Pancreas (tissue), 10 donors: ENCODE results near the gene FKBP5. TPM values are rescaled to one million over a fixed set of nuclear protein-coding genes. Genes with fewer than 3 reads are reported as not detected.
A peak's percentile ranks its signal among the peaks of the same experiment; 100 is the strongest.

Source experiments
- ATAC-seq, 4 donors: fragments of 200-7000 bp; cut with Tn5 transposase; one replicate each; pipeline versions ENCODE4 v1.8.0 to v1.9.1; 2020; ENCODE audit warnings: mild to moderate bottlenecking in 4 of 4, moderate library complexity in 4 of 4
- DNase-seq, 6 donors: peaks; one replicate each; pipeline ENCODE4 v3.0.0-alpha.2; 2020
- FAIRE-seq: peaks from 2 replicates; lab custom pipeline; 2012; peaks lifted over from hg19 to GRCh38; lab: Jason Lieb, UNC
- H3K27ac ChIP-seq, 4 donors: fragments of 200-600 bp; sonication (generic); 1 replicate in 3 of 4; 2 replicates in 1 of 4; pipeline versions ENCODE4 v1.5.0 to v1.8.0; 2020
- H3K27me3 ChIP-seq, 4 donors: fragments of 200-600 bp; one replicate each; pipeline ENCODE4 v1.8.0; 2021
- H3K36me3 ChIP-seq, 3 donors: fragments of 200-600 bp; sonication (generic) in 1 of 3; one replicate each; pipeline versions ENCODE4 v1.5.0 to v1.8.0; 2020 to 2021
- H3K4me1 ChIP-seq, 3 donors: fragments of 200-600 bp; one replicate each; pipeline ENCODE4 v1.8.0; 2021
- H3K4me3 ChIP-seq, 4 donors: fragments of 200-600 bp; sonication (generic) in 2 of 4; one replicate each; pipeline versions ENCODE4 v1.5.0 to v1.8.0; 2020 to 2021
- H3K9me3 ChIP-seq, 4 donors: fragments of 200-600 bp; one replicate each; pipeline ENCODE4 v1.8.0; 2021
- WGBS, 2 donors: extraction: QIAGEN DNeasy Blood & Tissue Kit; methylation state at CpG; one replicate each; pipeline ENCODE4 v1.1.7; 2013; 5-methylcytosine and 5-hydroxymethylcytosine counted together
- intact Hi-C, 3 donors: fragments of 100-400 bp; cut with DNase I; formaldehyde crosslinking; loops; one replicate each; pipeline versions ENCODE4 v1.11.1 to v1.14.2; 2022
- polyA plus RNA-seq, 2 donors: library from polyadenylated mRNA; stranded (reverse); fragments of 200-250 nt; gene quantifications; one replicate each; pipeline ENCODE4 v1.2.3, GENCODE V29; 2013
- total RNA-seq, 6 donors: library from RNA; stranded (reverse); fragmentation: NEBNext Ultra II Directional in 4 of 6; extraction: Animal tissue kit (Norgen Biotek cat#: 25700) in 4 of 6; gene quantifications; one replicate each; pipeline versions ENCODE4 v1.2.1 to v1.2.4, GENCODE V29; 2021 to 2023
- TF ChIP-seq, protein P1 (sequence below), 4 donors: fragments of 200-600 bp; sonication (generic) in 3 of 4; IDR thresholded peaks; one replicate each; pipeline versions ENCODE4 v1.5.0 to v1.8.0; 2021; ENCODE audit warnings: antibody characterized with exemption in 4 of 4
- donor health status: healthy with polysubstance abuse.
- donor health status: DM: no; HTN: no; CAD: no; lungs with moderate emphysema.
- donor health status: DM: no; HTN: no; CAD: no.
- donor health status: control.
- donor health status: control.
- donor health status: Bipolar disorder and iron deficiency.
- donor health status: DM: yes; HTN: yes; CAD: no.
- donor health status: DM: no; HTN: no; CAD: no.
- donor health status: DM: no; HTN: no; CAD: no.
- donor health status: DM: yes; HTN: yes; CAD: no.

The FKBP5 gene
- total and polyA plus RNA-seq, 8 donors, result 13.0 to 78.4 (median 50.3) TPM

DNA sequence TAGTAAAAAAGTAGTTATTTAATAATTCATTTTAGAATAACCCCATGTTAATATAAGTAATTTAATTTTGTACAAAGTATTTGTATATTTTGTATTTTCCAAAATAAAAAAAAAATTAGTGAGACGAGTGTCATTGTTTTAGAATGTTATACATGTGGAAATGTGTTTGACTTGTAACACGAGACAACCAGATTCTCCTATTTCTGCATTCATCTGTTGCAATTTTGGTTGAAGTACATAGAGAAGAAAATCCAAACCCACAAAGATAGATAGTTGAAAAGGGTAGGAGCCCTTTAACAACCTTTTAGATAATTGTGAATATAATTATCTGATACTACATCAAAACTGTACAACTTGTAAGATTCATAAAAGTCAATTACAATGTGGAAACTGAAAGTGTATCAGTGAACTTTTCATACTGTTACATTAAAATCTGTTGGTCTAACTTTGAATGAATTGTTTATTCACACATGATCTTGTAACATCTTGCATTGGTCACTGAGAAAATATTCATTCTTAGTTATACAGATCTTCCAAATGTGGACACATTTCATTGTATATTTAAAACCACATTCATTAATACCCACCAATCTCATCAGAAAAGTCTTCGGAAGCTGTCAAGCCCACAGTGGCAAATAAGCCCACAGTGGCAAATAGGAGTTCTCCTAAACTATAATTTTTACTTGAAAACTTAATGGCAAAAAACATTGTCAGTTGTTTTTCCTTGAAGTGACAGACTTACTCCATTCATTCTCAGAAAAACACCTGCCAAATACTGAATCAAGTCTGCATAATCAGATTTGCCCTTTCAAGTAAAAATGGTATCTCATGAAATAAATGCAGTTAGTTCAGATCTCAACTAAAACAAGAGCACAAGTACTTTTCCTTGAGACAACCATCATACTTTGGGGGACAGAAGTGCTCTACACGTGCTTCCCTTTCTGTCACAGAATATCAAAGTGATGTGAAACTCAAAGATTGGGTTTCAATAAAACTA lies 52.8 kb downstream of the FKBP5 start:
- TF ChIP-seq, protein P1, sequence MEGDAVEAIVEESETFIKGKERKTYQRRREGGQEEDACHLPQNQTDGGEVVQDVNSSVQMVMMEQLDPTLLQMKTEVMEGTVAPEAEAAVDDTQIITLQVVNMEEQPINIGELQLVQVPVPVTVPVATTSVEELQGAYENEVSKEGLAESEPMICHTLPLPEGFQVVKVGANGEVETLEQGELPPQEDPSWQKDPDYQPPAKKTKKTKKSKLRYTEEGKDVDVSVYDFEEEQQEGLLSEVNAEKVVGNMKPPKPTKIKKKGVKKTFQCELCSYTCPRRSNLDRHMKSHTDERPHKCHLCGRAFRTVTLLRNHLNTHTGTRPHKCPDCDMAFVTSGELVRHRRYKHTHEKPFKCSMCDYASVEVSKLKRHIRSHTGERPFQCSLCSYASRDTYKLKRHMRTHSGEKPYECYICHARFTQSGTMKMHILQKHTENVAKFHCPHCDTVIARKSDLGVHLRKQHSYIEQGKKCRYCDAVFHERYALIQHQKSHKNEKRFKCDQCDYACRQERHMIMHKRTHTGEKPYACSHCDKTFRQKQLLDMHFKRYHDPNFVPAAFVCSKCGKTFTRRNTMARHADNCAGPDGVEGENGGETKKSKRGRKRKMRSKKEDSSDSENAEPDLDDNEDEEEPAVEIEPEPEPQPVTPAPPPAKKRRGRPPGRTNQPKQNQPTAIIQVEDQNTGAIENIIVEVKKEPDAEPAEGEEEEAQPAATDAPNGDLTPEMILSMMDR (IDR thresholded peaks at IDR 0.05), result no peak
- WGBS, 2 donors, result 73 to 83% methylated on average over 4 of the region's 4 CpGs
- Histone ChIP-seq H3K36me3 (peaks cover 0 to 18% (median 13%) of the 10 kb centered on the region in 3 donors), H3K27ac (peak overlapping the region in 1 of 4 donors; percentile 66), H3K27me3 (no peaks in the 10 kb centered on the region), H3K9me3 (no peaks in the 10 kb centered on the region), H3K4me1 (peaks cover 17 to 44% (median 23%) of the 10 kb centered on the region in 3 donors), H3K4me3 (no peak overlapping the region)
- DNase-seq, result no peak
- intact Hi-C loops, result no loop called here
- no peak for FAIRE-seq
- ATAC-seq, result no peak

DNA sequence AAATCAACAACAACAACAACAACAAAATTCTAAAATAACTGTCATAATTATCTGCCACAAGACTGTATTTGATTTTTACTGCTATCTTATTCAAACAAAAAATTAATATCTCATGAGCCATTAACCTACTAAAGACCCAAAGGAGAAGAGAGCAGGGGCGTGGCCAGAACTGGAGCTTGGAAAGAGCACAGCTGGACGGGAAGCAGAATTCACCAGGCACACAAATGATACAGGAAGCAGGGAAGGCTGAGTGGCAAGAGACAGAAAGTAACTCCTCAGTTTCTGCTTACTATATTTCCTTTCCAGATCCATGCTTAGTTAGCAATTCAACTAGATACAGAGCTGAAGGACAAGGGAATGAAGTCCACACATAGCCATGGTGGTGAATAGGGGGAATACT lies 54.4 kb downstream of the FKBP5 start:
- H3K36me3 ChIP-seq, result peaks cover 0 to 10% (median 6%) of the 10 kb centered on the region in 3 donors
- ATAC-seq, result peak; percentile 72 to 84 (median 80)
- DNase-seq, result peak in 3 of 6 donors; percentile 34 to 51 (median 38)
- H3K4me3 ChIP-seq, result no peak overlapping the region
- no peaks in the 10 kb centered on the region for H3K27me3 ChIP-seq
- H3K4me1 ChIP-seq, result peaks cover 17 to 44% (median 23%) of the 10 kb centered on the region in 3 donors
- H3K27ac ChIP-seq, result peak overlapping the region in 2 of 4 donors; percentile 34 to 66
- no peak for FAIRE-seq
- 14 to 19% methylated on average over 2 of the region's 2 CpGs for WGBS, 2 donors
- TF ChIP-seq, protein P1 (IDR thresholded peaks at IDR 0.05), result no peak
- no peaks in the 10 kb centered on the region for H3K9me3 ChIP-seq
- intact Hi-C loops, result no loop called here

DNA sequence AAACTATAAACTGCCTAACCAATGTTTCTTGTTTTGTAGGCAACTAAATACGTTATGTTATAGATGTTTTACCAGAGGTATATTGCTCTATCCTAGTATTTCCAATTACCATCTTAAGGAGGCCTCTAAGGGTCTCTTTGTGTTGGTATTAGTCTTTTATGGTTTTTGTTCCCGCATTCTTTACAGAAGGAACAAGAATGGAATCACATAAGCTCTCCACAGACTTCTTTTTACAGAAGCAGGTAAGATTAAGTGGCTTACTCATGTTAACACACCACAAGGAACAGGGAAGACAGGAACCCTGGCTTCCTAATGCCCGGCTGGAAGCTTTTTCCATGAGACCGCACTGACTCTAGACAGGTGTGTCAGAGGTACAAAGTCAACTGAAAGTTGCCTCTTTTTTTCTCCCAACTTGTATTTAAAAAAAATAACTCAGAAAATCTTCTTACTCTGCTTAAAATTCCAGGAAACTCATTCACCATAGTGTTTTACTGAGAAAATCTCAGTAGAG lies 55.1 kb downstream of the FKBP5 start:
- Histone ChIP-seq H3K4me3 (no peak overlapping the region), H3K36me3 (peaks cover 0 to 10% (median 3%) of the 10 kb centered on the region in 3 donors), H3K27me3 (no peaks in the 10 kb centered on the region), H3K9me3 (no peaks in the 10 kb centered on the region), H3K27ac (peak overlapping the region in 2 of 4 donors; percentile 34 to 66), H3K4me1 (peaks cover 17 to 43% (median 23%) of the 10 kb centered on the region in 3 donors)
- ATAC-seq (peak; percentile 44 to 84 (median 72)), DNase-seq (peak in 1 of 6 donors; percentile 37), FAIRE-seq (no peak)
- intact Hi-C loops, result no loop called here
- 62 to 68% methylated on average over 4 of the region's 4 CpGs for WGBS, 2 donors
- TF ChIP-seq, protein P1 (IDR thresholded peaks at IDR 0.05), result no peak

DNA sequence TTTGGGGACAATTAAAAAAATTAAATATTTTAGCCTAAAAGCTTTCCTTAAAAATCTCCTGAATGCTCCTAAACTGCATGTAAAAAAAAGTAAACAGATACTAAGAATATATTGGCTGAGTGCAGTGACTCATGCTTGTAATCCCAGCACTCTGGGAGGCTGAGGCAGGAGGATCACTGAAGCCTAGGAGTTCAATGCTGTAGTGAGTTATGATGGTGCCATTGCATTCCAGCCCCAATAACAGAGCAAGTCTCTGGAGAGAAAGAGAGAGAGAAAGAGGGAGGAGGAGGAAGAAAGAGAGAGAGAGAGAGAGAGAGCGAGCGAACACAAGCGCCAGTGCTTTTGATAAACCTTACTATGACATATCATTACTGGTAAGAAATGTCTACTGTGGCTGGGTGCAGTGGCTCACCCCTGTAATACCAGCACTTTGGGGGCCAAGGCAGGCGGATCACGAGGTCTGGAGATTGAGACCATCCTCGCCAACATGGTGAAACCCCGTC lies 58.8 kb downstream of the FKBP5 start:
- Histone ChIP-seq H3K27ac (no peak overlapping the region), H3K4me3 (no peak overlapping the region), H3K36me3 (no peaks in the 10 kb centered on the region), H3K9me3 (no peaks in the 10 kb centered on the region), H3K27me3 (no peaks in the 10 kb centered on the region), H3K4me1 (peaks cover 6 to 15% (median 9%) of the 10 kb centered on the region in 3 donors)
- intact Hi-C loops, result no loop called here
- ATAC-seq, result no peak
- DNase-seq, result no peak
- 95 to 98% methylated on average over 7 of the region's 7 CpGs for WGBS, 2 donors
- TF ChIP-seq, protein P1 (IDR thresholded peaks at IDR 0.05), result no peak
- no peak for FAIRE-seq
